ENCODE measurements around the gene COL1A1.

- no peak for TF ChIP-seq POLR2A (IDR thresholded peaks at IDR 0.05; ENCODE audit: low read length)
- no peak for TF ChIP-seq GATA1 (IDR thresholded peaks at IDR 0.05; ENCODE audit: low read depth, low read length)
These were observed 28.5 kb downstream of the COL1A1 start for GRCh38 chr17:50172936-50173334.

Data from erythroblast (primary cell).